ENCODE measurements around the gene SHC4. TPM values are rescaled to one million over a fixed set of nuclear protein-coding genes. Genes with fewer than 3 reads are reported as not detected.
A peak's percentile ranks its signal among the peaks of the same experiment; 100 is the strongest.

Gene SHC4
- polyA plus RNA-seq, 1 of the 3 experiments (the other 2 are of a cell fraction) = 1.6 TPM

DNA sequence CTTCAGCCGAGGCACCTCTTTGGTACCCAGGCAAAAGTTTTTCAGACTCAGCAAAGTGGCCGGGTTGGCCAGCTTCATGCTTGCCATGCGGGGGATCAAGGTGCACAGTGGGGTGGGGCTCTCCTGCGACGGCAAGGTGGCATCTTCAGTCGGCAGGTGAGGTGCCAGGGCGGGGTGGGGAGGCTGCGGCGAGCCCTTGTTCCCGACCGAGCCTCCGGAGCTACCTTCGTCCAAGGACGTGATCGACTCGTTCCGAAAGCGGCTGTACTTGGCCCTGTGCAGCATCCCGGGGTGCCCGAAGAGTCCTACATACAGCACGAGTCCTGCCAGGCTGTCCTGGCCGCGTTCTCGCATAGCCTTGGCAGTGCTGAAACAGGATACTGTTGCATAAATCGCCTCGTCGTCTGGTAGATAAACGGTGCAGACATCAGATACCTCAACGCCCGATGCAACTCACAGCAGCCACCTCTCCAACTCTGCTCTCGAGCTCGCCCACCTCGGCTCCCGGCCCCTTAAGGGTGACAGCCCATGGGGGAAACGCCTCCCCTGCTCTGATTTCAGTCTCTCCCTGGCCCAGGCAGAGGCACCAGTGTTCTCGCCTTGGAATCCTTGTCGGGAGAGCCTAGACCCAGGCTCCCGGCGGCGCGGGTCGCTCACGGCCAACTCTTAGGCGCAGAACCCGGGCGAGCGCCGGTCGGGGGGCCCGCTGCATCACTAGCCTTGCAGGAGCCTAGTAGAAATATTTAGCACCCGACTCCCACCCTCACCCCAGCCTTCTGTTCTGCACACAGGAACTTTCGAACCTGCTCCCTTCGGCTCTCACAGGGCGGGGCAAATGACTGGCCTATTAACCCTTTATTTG, 826 bp downstream of the SHC4 start:
- Histone ChIP-seq H3K4me1 (ENCODE audit: control insufficient read depth in 1 of 2, insufficient read depth in 2 of 2, low read depth in 1 of 2, low read length in 1 of 2) (peaks cover 10 to 12% of the 10 kb centered on the region in 2 experiments; a peak in 2 of 4 replicates), H3K36me3 (replicated peaks in 1 of 2; ENCODE audit: control insufficient read depth in 1 of 2, insufficient read depth in 2 of 2, low read length in 1 of 2) (no peaks in the 10 kb centered on the region), H2AFZ (ENCODE audit: low read depth) (peak overlapping the region; percentile 96), H3K9me2 (no peaks in the 10 kb centered on the region), H3K4me3 (ENCODE audit: low read depth in 2 of 2, low read length in 1 of 2) (peak overlapping the region; percentile 76 to 78), H3K9me3 (no peaks in the 10 kb centered on the region), H3K79me2 (ENCODE audit: insufficient read depth) (0 out of 2 replicates have a peak, but pooled peaks cover 3% of the 10 kb centered on the region), H3K9ac (peak overlapping the region; percentile 64), H3K4me2 (peak overlapping the region; percentile 91), H3F3A (replicated peaks; ENCODE audit: insufficient read depth) (peaks cover 13% of the 10 kb centered on the region), H4K20me1 (ENCODE audit: insufficient read depth) (no peaks in the 10 kb centered on the region), H3K27ac (ENCODE audit: low read depth in 2 of 2, low read length in 1 of 2) (peak overlapping the region; percentile 79 to 84), H3K27me3 (ENCODE audit: insufficient read depth) (no peaks in the 10 kb centered on the region)
- ChIA-PET CTCF (interaction anchor here (0.8 to 7.1 kb wide), 8 partner anchors 11 to 1183 kb away, joined by 3 to 60 read pairs (median 4); no protein-coding TSS in a partner anchor), POLR2A (interaction anchor here (1.5 to 3.0 kb wide), 5 partner anchors 12 to 193 kb away, joined by 4 to 23 read pairs (median 6); partner anchors contain the start of genes COPS2 and EID1)
- WGBS (ENCODE audit: low lambda C conversion rate) = 8% methylated on average over 12 of the region's 54 CpGs
- peak; percentile 71 for DNase-seq
- TF ChIP-seq MXI1 (IDR thresholded peaks at IDR 0.05; ENCODE audit: low read depth, low read length) (peak; percentile 12; the same call in 1 of the 2 replicates), EP300 (IDR thresholded peaks at IDR 0.05; ENCODE audit: borderline replicate concordance in 1 of 2, low read depth in 1 of 2, low read length in 1 of 2) (no peak; a peak in 1 of 4 replicates), POLR2AphosphoS5 (IDR thresholded peaks at IDR 0.05; ENCODE audit: low read depth, low read length) (no peak), CHD2 (IDR thresholded peaks at IDR 0.05; ENCODE audit: low read length, partially characterized antibody) (no peak), TEAD4 (IDR thresholded peaks at IDR 0.05; ENCODE audit: borderline replicate concordance, insufficient read depth) (0 out of 2 replicates have a peak, but pooled peaks have one; percentile 19), ELF1 (IDR thresholded peaks at IDR 0.05) (no peak)
- TF ChIP-seq, protein P1, sequence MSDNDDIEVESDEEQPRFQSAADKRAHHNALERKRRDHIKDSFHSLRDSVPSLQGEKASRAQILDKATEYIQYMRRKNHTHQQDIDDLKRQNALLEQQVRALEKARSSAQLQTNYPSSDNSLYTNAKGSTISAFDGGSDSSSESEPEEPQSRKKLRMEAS (IDR thresholded peaks at IDR 0.05; ENCODE audit: low read depth) = peak; percentile 3; the same call in 1 of the 2 replicates

DNA sequence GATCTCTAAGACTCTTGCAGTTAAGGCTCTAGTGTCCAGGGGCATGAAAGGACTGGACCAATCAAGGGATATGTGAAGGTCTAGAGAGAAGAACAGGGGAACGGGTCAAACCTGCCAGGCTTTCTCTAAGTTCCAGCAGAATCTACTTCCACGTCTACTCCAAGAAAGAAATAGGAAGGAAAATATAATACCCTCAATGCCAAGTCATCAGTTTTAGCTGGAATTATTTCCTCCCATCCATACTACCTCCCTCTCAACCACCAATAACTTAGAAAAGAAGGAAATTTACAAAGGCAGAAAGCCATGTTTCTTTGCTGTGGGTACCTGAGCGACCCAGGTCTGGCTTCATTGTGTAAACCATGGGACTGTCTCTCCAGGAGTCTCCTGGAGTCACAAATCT, 7.8 kb downstream of the SHC4 start:
- Histone ChIP-seq H3K4me3 (ENCODE audit: low read depth in 2 of 2, low read length in 1 of 2) (no peak overlapping the region), H3K9me3 (no peaks in the 10 kb centered on the region), H3K4me1 (ENCODE audit: control insufficient read depth in 1 of 2, insufficient read depth in 2 of 2, low read depth in 1 of 2, low read length in 1 of 2) (no peaks in the 10 kb centered on the region), H3K27ac (ENCODE audit: low read depth in 2 of 2, low read length in 1 of 2) (no peak overlapping the region), H3K9ac (no peak overlapping the region), H3K4me2 (no peak overlapping the region), H3K27me3 (ENCODE audit: insufficient read depth) (no peaks in the 10 kb centered on the region), H3F3A (replicated peaks; ENCODE audit: insufficient read depth) (no peaks in the 10 kb centered on the region), H4K20me1 (ENCODE audit: insufficient read depth) (no peaks in the 10 kb centered on the region), H3K9me2 (no peaks in the 10 kb centered on the region), H3K36me3 (replicated peaks in 1 of 2; ENCODE audit: control insufficient read depth in 1 of 2, insufficient read depth in 2 of 2, low read length in 1 of 2) (no peaks in the 10 kb centered on the region), H3K79me2 (ENCODE audit: insufficient read depth) (0 out of 2 replicates have a peak, but pooled peaks cover 3% of the 10 kb centered on the region), H2AFZ (ENCODE audit: low read depth) (no peak overlapping the region)
- WGBS (ENCODE audit: low lambda C conversion rate) = 84% methylated on average over 3 of the region's 3 CpGs
- POLR2A ChIA-PET = no interaction called here
- CTCF ChIA-PET = no interaction called here
- no peak for DNase-seq
- no peak for TF ChIP-seq RFX5 (IDR thresholded peaks at IDR 0.05; ENCODE audit: low read length)
- TF ChIP-seq YY1 (IDR thresholded peaks at IDR 0.05; ENCODE audit: low read depth) = no peak
- TF ChIP-seq RXRA (IDR thresholded peaks at IDR 0.05; ENCODE audit: borderline replicate concordance, low read depth) = no peak
- TF ChIP-seq JUND (IDR thresholded peaks at IDR 0.05) = no peak
- TF ChIP-seq FOXJ3 (CRISPR knock-in tag; IDR thresholded peaks at IDR 0.05) = no peak
- TF ChIP-seq GABPA (IDR thresholded peaks at IDR 0.05; ENCODE audit: low read depth) = no peak
- TF ChIP-seq NFIC (IDR thresholded peaks at IDR 0.05; ENCODE audit: borderline replicate concordance) = no peak
- TF ChIP-seq NRF1 (IDR thresholded peaks at IDR 0.05; ENCODE audit: low read depth, low read length) = no peak
- TF ChIP-seq, protein P2, sequence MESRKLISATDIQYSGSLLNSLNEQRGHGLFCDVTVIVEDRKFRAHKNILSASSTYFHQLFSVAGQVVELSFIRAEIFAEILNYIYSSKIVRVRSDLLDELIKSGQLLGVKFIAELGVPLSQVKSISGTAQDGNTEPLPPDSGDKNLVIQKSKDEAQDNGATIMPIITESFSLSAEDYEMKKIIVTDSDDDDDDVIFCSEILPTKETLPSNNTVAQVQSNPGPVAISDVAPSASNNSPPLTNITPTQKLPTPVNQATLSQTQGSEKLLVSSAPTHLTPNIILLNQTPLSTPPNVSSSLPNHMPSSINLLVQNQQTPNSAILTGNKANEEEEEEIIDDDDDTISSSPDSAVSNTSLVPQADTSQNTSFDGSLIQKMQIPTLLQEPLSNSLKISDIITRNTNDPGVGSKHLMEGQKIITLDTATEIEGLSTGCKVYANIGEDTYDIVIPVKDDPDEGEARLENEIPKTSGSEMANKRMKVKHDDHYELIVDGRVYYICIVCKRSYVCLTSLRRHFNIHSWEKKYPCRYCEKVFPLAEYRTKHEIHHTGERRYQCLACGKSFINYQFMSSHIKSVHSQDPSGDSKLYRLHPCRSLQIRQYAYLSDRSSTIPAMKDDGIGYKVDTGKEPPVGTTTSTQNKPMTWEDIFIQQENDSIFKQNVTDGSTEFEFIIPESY (IDR thresholded peaks at IDR 0.05; ENCODE audit: borderline replicate concordance, low read depth) = no peak
- no peak for TF ChIP-seq EP300 (IDR thresholded peaks at IDR 0.05; ENCODE audit: borderline replicate concordance in 1 of 2, low read depth in 1 of 2, low read length in 1 of 2)
